ENCODE data around the gene BTBD16. TPM values are rescaled to one million over a fixed set of nuclear protein-coding genes. Genes with fewer than 3 reads are reported as not detected.
A peak's percentile ranks its signal among the peaks of the same experiment; 100 is the strongest.

The BTBD16 gene
- total and polyA plus RNA-seq, 2 of the 13 experiments (the other 11 are each of a cell fraction or from before 2014, with no cell fraction given): 5.0 to 11.9 TPM

- TF ChIP-seq, protein P1, sequence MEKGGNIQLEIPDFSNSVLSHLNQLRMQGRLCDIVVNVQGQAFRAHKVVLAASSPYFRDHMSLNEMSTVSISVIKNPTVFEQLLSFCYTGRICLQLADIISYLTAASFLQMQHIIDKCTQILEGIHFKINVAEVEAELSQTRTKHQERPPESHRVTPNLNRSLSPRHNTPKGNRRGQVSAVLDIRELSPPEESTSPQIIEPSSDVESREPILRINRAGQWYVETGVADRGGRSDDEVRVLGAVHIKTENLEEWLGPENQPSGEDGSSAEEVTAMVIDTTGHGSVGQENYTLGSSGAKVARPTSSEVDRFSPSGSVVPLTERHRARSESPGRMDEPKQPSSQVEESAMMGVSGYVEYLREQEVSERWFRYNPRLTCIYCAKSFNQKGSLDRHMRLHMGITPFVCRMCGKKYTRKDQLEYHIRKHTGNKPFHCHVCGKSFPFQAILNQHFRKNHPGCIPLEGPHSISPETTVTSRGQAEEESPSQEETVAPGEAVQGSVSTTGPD (CRISPR knock-in tag; IDR thresholded peaks at IDR 0.05): peak; percentile 62; the same call in 1 of the 2 replicates
- no peak for TF ChIP-seq STAG1 (CRISPR knock-in tag; IDR thresholded peaks at IDR 0.05)
- TF ChIP-seq ZSCAN22 (CRISPR knock-in tag; IDR thresholded peaks at IDR 0.05): no peak
- no peak for TF ChIP-seq ZNF841 (CRISPR knock-in tag; IDR thresholded peaks at IDR 0.05; ENCODE audit: borderline replicate concordance)
- peak; percentile 60 for TF ChIP-seq IKZF4 (CRISPR knock-in tag; IDR thresholded peaks at IDR 0.05; ENCODE audit: borderline replicate concordance, low read depth, not compliant biosample characterization)
- TF ChIP-seq TRIM24 (CRISPR knock-in tag; IDR thresholded peaks at IDR 0.05): peak; percentile 24; the same call in 1 of the 2 replicates
- no peak for TF ChIP-seq PCBP2 (optimal IDR thresholded peaks at IDR 0.05; ENCODE audit: low read depth, low read length, poor library complexity, severe bottlenecking)
- peak; percentile 39; the same call in 1 of the 2 replicates for TF ChIP-seq TBX2 (CRISPR knock-in tag; IDR thresholded peaks at IDR 0.05; ENCODE audit: borderline replicate concordance)
- TF ChIP-seq ZFP36L1 (CRISPR knock-in tag; IDR thresholded peaks at IDR 0.05): 0 out of 2 replicates have a peak, but pooled peaks have one; percentile 18
- TF ChIP-seq, protein P2, sequence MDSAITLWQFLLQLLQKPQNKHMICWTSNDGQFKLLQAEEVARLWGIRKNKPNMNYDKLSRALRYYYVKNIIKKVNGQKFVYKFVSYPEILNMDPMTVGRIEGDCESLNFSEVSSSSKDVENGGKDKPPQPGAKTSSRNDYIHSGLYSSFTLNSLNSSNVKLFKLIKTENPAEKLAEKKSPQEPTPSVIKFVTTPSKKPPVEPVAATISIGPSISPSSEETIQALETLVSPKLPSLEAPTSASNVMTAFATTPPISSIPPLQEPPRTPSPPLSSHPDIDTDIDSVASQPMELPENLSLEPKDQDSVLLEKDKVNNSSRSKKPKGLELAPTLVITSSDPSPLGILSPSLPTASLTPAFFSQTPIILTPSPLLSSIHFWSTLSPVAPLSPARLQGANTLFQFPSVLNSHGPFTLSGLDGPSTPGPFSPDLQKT (CRISPR knock-in tag; IDR thresholded peaks at IDR 0.05; ENCODE audit: borderline replicate concordance): no peak
- 0 out of 2 replicates have a peak, but pooled peaks have one; percentile 27 for TF ChIP-seq SPEN (CRISPR knock-in tag; IDR thresholded peaks at IDR 0.05; ENCODE audit: low read depth)
- TF ChIP-seq MED13 (CRISPR knock-in tag; IDR thresholded peaks at IDR 0.05): peak; percentile 49; the same call in 1 of the 2 replicates
- TF ChIP-seq FOXA3 (CRISPR knock-in tag; IDR thresholded peaks at IDR 0.05): peak; percentile 53
- TF ChIP-seq, protein P3, sequence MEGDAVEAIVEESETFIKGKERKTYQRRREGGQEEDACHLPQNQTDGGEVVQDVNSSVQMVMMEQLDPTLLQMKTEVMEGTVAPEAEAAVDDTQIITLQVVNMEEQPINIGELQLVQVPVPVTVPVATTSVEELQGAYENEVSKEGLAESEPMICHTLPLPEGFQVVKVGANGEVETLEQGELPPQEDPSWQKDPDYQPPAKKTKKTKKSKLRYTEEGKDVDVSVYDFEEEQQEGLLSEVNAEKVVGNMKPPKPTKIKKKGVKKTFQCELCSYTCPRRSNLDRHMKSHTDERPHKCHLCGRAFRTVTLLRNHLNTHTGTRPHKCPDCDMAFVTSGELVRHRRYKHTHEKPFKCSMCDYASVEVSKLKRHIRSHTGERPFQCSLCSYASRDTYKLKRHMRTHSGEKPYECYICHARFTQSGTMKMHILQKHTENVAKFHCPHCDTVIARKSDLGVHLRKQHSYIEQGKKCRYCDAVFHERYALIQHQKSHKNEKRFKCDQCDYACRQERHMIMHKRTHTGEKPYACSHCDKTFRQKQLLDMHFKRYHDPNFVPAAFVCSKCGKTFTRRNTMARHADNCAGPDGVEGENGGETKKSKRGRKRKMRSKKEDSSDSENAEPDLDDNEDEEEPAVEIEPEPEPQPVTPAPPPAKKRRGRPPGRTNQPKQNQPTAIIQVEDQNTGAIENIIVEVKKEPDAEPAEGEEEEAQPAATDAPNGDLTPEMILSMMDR (CRISPR knock-in tag; IDR thresholded peaks at IDR 0.05): 0 out of 2 replicates have a peak, but pooled peaks have one; percentile 4
- TF ChIP-seq NFIC (IDR thresholded peaks at IDR 0.05; ENCODE audit: low read length): peak; percentile 60; the same call in 1 of the 2 replicates
- peak; percentile 16; the same call in 1 of the 2 replicates for TF ChIP-seq PHF8 (CRISPR knock-in tag; IDR thresholded peaks at IDR 0.05)
- TF ChIP-seq NCOA2 (CRISPR knock-in tag; IDR thresholded peaks at IDR 0.05): peak; percentile 85
- TF ChIP-seq ZNF124 (CRISPR knock-in tag; IDR thresholded peaks at IDR 0.05): no peak
- TF ChIP-seq ZFP91 (CRISPR knock-in tag; IDR thresholded peaks at IDR 0.05; ENCODE audit: borderline replicate concordance): 0 out of 2 replicates have a peak, but pooled peaks have one; percentile 27
- no peak for TF ChIP-seq TMF1 (CRISPR knock-in tag; IDR thresholded peaks at IDR 0.05; ENCODE audit: low read depth)
- TF ChIP-seq, protein P4, sequence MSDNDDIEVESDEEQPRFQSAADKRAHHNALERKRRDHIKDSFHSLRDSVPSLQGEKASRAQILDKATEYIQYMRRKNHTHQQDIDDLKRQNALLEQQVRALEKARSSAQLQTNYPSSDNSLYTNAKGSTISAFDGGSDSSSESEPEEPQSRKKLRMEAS (IDR thresholded peaks at IDR 0.05): peak; percentile 45; the same call in 1 of the 2 replicates
- TF ChIP-seq, protein P5, sequence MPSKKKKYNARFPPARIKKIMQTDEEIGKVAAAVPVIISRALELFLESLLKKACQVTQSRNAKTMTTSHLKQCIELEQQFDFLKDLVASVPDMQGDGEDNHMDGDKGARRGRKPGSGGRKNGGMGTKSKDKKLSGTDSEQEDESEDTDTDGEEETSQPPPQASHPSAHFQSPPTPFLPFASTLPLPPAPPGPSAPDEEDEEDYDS (CRISPR knock-in tag; IDR thresholded peaks at IDR 0.05): peak; percentile 72; the same call in 1 of the 2 replicates
- no peak; the same call in 1 of the 2 replicates for TF ChIP-seq ZNF160 (CRISPR knock-in tag; IDR thresholded peaks at IDR 0.05)
- TF ChIP-seq ATM (IDR thresholded peaks at IDR 0.05; ENCODE audit: borderline replicate concordance): no peak
Measured at GRCh38 chr10:122304054-122304579, 33.0 kb downstream of the BTBD16 start (continued).

Measured in HepG2 (cell line).